GM12874 (cell line): ENCODE measurements around the gene SOX1.

Source experiments
- CTCF ChIP-seq: IDR thresholded peaks from 2 replicates; pipeline ENCODE4 v1.5.1; 2011; ENCODE audit warnings: low read depth, mild to moderate bottlenecking, control low read depth, low read length, moderate library complexity; ENCODE audit not compliant: insufficient read depth

Gene SOX1

DNA sequence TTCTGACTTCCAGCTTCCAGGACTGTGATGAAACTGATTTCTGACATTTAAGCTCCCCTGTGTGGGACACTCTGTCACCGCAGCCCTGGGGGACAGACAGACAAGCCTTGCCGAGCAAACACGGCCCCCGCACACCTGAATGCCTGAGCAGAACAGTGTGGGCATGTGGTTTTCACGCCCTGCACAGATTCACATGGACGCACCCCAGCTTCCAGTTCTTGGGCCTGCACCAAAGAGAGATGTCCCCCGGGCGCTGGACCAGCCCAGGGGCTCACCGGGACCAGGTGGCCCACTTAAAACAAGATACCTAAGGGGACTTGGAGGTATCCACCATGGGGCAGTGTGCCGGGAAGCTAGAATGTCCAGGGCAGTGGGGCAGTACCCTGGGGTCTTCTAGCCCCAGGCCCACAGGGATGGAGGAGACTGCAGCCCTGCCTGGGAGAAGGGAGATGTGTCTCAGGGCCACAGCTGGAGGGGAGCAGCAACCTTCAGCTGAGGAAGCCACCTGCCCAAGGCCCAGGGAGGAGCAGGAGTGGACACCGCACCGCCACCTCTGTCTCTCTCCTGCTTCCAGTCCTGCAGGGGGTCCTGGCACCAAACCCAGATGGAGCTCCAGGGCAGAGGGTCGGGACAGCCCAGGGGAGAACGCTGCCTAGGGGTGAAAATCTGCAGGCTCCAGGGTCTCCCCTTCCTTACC is 50.5 kb downstream of the SOX1 start:
- no peak for TF ChIP-seq CTCF

DNA sequence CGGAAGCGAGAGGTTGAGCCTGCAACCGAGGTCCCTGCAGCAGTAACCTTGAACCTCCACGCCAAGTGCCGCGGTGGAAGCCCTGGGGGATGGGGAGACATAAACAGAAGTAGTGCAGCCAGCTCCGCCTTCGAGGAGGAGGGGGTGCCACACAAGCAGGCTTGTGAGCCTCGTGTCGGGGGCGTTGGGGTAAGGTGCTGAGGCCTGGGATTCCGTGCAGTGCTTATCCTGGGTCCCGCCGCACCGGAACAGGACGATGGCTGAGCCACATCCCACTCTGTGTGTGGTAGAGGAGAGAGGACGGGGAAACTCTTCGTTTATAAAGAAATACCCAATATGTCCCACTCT is 51.0 kb downstream of the SOX1 start:
- TF ChIP-seq CTCF: no peak

DNA sequence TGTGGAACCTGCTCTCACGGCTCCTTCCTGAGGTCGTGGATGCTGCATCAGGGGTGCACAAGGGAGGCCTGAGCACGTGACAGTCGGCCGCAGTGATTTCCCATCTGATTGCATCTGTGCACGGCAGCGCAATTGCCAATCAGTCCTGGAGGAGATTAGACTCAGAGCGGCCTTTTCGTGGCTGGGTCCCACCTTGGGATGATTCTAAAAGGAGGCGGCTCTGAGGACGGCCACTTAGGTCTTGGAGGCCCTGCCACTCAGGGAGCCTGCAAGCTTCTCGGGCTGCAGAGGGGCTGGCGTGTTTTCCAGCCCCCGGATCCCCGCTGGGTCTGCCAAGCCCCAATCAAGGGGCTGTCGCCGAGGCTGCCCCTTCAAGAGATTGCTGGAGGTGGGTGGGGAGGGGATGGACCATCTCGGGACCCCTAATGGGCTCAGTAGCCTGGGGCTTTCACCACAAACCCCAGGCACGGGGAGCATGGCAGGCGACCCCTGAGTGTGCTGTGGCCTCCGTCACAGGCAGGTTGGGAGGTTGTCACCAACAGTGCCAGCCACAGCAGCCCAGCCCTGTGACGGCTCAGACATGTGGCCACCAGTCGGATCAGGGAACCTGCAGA is 51.6 kb downstream of the SOX1 start:
- TF ChIP-seq CTCF: no peak

DNA sequence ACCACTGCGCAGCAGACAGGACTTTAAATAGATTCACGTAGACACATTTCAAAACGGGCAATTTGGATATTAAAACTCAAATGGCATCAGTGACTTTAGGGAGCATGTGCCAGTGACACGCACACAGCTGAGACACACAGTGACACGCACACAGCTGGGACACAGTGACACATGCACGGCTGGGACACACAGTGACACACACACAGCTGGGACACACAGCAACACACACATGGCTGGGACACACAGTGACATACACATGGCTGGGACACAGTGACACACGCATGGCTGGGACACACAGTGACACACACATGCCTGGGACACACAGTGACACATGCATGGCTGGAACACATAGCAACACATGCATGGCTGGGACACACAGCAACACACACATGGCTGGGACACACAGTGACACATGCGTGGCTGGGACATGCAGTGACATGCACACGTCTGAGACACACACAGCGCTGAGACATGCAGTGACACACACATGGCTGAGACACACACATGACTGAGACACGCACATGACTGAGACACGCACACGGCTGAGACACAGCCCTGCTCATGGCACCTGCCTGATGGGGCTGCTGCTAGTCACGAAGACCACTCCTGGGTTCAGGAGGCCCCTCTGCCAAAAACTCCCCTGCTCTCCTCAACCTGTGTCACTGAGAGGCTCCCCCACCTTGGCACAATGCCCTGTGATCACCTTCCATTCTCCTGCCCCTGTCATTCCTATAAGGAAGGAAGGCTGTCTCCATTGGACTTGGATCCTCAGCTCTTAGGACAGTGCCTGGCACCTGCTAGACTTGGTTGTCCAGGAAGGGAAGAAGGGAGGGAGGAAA is 52.5 kb downstream of the SOX1 start:
- TF ChIP-seq CTCF: no peak

GRCh38 chr13:112120031-112120373 is 53.1 kb downstream of the SOX1 start:
- TF ChIP-seq CTCF: no peak
